GM19193 (cell line): ENCODE data around the gene COPS2.

Experiments
- POLR2A ChIP-seq: IDR thresholded peaks from 4 replicates; pipeline ENCODE4 v1.6.1; 2011; ENCODE audit not compliant: insufficient read depth, insufficient read length; ENCODE audit errors: extremely low read depth

COPS2 gene

DNA sequence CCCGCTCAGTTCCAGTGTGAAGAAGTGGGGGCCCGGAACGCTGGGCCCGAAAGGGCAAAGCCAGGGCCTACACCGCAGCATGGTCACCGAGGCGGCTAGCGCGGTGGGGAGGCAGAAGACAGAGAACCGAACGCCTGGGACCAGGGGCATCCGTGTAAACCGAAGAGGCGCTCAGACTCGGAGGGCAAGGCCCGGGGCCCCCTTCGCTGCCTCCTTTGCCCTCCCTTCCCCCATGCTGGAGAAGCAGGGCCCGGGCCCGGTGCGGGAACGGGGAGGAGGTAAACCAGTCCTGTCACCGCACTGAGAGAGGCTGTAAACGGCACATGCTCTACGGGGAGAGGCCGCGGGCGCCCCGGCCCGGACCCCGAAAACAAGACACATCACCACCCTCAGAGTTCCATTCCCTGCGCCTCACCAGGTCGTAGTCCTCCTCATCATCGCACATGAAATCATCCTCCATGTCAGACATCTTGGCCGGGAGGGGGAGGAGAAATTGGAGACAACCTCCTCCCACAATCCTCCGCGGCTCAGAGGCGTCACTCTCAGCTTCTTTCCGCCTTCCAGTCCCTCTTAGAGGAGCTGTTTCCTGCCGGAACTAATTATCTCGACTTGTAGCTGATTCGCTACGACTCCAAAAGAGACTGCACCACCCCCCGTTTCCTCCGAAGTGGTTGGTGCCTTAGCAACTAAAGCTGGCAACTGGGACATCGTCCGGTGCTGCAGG is at the start of gene COPS2:
Gene COPS2 (minus strand): TSS at position 490 of the 724 bp plus-strand sequence. CDS start 21 bp downstream, at position 469.
- peak; percentile 80 for TF ChIP-seq POLR2A

DNA sequence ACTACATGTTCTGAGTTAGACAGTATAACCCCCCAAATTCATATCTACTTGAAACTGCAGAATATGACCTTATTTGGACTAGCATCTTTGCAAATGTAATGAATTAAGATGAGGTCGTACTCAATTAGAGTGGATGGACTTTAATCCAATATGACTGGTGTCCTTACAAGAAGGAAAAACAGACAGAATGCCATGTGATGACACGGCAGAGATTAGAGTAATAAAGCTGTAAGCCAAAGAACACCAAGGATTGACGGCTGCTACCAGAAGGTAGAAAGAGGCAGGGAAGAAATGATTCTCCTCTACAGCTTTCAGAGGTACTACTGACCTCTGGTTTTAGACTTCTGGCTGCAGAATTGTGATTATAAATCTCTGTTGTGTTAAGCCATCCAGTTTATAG is 44.9 kb upstream of the COPS2 start:
- TF ChIP-seq POLR2A, result no peak

DNA sequence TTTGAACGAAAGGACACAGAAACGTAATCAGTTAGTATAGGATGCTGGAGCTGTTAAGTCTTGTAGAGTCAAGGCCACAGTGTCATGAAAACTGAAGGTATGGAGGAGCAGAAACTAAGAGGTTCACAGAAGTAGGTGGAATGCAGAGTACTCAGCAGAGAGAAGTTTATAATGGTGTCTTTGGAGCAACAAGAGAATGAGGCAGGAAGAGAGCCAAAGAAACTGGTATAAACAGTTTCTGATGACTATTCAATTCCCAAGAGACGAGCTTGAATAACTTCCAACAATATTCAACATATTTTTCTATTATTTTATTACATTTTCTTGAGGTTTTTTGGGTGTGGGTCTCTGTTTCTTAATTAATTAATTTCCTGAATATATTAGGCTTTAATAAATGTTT is 44.3 kb upstream of the COPS2 start:
- TF ChIP-seq POLR2A, result no peak

DNA sequence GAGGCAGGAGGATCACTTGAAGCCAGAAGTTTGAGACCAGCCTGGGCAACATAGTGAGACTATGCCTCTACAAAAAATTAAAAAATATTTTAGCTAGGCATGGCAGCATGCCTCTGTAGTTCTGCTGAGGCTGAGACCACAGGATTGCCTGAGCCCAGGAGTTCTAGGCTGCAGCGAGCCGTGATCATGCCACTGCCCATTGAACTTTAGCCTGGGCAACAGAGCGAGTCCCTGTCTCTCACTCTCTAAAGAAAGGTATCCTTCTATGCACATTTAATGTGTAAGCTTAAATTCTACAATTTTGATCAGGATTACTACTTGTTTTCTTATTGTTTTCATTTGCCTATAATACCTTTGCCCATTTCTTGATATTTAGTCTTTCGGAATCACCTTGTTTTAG is 41.5 kb upstream of the COPS2 start:
- TF ChIP-seq POLR2A, result no peak

DNA sequence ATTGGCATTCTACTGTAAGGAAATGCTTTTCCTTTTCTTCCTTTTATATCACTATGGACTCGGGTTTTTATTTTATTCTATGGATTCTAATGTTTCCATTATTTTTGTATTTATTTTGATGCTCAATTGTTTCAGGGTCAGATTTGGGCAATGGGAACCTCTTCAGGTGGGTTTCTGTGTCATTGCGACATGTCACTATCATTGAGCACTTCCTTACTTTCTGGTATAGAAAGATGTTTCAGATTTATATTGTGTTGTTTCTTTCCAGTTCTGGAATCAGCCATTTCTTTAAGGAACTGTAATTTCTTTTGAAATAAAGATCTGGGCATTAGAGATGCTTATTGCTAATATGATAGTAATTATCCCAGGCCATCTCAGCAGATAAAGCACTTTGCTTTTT is 36.5 kb upstream of the COPS2 start:
- TF ChIP-seq POLR2A, result no peak

DNA sequence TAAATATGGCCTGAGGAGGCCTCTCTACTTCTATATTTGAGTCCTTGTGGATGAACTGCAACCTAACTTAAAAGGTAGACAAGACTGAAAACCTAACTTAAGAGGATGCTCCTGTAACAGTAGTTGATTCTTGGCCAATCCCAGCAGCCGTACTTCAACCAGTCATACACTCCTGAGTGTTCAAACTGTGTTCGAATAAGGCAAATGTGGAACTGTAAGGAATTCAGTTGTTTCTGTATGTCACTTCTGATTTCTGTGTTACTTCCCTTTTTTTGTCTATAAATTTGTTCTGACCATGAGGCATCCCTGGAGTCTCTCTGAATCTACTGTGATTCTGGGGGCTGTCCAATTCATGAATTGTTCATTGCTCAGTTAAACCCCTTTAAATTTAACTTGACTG is 35.2 kb upstream of the COPS2 start:
- TF ChIP-seq POLR2A, result no peak

DNA sequence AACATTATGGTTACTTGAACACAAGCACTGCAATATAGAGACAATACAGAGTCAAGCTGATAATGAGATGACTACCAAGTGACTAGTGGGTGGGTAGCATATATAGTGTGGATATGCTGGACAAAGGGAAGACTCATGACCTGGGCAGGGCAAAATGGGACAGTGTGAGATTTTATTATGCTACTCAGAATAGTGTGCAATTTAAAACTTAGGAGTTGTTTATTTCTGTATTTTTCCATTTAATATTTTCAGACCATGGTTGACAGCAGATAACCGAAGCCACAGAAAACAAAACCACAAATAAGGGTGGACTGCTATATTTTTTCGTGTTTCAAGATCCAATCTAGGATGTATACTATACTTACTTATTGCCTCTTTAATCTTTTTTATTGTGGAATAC is 34.2 kb upstream of the COPS2 start:
- no peak for TF ChIP-seq POLR2A

DNA sequence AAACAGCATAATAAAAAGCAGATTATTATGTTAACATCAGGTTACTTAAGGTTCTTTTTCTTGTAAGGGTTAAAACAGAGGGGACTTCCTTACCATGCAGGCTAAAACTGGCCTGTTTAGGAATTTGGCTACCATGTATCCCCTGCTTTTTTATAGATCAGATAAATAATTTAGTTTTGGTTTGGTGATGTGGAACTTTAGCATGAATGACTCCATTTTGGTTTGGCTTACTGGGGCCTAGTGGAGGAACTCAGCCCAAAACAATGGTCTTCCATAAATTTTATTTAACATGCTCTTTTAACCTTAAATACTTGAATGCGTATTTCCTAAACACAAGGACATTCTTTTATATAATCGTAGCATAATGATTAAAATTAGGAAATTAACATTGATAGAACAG is 33.5 kb upstream of the COPS2 start:
- TF ChIP-seq POLR2A, result no peak

DNA sequence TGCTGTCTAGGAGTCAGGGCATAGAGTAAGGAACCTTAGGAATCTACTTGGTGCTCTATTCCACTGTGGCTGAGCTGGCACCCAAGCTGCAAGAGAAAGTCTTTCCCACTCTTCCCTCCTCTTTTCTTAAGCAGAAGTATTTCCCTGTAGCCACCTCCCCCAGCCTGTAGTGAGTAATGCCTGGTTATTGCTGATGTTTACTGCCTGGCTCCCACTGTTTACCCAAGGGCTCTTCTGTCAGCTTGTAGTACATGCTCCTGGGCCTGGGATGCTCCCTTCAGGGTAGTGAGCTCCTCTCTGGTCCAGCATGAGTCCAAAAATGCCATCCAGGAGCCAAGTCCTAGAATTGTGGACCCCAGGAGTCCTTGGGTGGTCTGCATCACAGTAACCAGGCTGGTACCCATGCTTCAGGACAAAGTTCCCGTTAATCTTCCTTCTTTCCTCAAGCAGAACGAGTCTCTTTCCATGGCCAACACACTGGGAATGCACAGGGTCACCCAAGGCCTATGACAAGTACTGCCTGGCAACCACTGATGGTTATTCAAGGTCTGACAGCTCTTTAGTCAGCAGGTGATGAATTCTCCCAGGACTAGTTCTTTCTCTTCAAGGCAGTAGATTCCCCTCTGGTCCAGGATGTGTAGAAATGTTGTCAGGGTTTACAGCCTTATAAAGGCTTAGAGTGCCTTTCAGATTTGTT is 32.3 kb upstream of the COPS2 start:
- TF ChIP-seq POLR2A, result no peak

DNA sequence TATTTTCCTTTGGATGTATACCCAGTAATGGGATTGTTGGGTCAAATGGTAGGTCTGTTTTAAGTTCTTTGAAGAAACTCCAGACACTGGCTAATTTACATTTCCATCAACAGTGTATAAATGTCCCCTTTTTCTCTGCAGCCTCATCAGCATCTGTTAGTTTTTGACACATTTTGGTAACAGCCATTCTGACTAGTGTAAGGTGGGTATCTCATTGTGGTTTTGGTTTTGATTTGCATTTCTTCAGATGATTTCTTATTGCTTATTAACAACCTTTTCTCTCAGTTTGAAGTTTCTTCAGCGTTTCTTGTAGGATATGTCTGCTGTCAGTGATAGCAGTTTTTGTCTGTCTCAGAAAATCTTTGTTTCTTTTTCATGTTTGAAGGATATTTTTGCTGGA is 30.1 kb upstream of the COPS2 start:
- TF ChIP-seq POLR2A, result no peak

DNA sequence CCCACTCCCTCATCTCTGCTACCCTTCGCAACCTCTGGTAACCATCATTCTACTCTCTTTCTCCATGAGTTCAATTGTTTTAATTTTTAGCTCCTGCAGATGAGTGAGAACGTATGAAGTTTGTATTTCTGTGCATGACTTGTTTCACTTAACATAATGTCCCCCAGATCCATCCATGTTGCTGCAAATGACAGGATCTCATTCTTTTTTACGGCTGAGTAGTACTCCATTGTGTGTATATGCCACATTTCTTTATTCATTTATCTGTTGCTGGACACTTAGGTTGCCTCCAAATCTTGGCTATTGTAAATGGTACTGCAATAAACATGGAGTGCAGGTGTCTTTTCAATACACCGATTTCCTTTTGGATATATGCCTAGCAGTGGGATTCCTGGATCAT is 26.7 kb upstream of the COPS2 start:
- TF ChIP-seq POLR2A, result no peak

DNA sequence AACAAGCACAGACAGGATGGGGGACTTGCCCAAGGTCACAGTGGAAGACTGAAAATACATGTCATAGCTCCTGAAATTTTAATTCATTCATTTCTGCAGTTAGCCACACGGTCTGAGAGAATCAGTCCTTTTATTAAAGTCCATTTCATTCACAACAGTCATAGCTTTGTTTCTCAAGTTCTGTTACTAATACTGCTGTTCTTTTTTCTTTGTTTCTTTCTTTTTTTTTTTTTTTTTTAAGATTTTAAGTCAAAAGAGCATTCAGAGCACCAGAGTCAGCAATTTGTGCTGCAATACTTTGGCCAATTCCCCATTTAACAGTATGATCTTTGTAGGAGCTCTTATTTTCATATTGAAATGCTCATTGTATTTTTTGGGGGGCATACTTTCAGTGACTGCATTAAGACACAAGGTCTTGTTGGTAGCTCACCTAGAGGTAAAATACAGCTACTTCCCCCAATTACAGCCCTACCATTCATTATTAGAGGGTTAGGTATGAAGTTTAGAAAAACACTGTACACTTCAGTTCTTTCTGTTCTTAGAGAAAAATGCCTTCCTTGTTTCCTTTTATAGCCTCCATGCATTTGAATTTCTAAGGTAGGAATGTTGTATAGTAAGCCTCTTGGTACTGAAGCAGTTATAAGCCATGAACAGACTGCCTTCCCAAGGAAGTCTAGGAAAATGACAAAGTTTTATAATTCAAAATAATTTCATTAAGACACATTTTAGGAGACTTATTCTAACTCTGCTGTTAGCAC is 24.2 kb upstream of the COPS2 start:
- no peak for TF ChIP-seq POLR2A

DNA sequence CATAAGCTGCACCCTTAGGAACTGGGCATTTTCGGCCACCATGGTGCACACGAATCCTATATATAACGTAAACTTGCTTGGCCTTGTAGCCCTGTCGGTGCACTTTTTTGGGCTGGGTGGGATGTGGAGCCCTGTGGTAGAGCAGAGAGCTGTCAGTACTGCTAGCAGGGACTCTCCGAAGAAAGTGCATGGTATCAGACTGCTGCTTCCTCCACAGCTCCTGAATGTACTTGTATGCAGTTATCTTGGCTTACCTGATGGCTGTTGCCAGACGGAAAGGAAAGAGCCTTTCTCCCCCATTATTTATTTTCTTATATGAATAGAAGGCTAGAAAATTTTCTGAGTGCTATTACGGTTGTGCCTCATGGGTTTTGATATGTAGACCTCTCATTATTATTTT is 23.1 kb upstream of the COPS2 start:
- TF ChIP-seq POLR2A, result no peak

DNA sequence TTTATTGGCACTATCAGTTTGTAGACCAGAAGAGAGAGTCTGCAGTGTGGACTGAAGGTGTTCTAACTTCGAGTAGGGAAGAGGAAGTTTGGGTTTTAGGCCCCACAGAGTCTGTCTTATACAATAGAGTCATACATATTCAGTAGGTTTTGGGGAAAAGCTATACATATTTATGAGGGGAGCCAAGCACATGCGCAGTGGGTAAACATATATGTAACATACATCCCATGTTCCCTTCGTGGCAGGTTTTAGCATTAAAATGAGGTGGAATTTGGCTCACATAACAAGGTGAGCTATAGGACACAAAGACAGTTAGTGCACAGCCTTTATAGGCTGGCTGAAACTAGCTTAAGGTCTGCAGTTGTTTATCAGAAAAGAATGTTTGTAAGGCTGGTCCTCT is 19.5 kb upstream of the COPS2 start:
- TF ChIP-seq POLR2A, result no peak

DNA sequence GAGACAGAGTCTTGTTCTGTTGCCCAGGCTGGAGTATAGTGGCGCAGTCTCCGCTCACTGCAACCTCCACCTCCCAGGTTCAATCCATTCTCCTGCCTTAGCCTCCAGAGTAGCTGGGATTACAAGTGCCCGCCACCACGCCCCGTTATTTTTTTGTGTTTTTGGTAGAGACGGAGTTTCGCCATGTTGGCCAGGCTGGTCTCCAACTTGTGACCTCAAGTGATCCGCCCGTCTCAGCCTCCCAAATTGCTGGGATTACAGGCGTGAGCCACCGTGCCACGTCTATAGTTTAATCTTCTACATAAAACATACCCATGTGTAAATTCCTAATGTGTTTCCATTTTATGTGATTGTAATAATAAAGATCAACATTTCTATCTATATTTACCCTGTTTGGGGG is 16.4 kb upstream of the COPS2 start:
- no peak for TF ChIP-seq POLR2A
